Measurements from ENCODE around the gene METTL26. TPM values are rescaled to one million over a fixed set of nuclear protein-coding genes. Genes with fewer than 3 reads are reported as not detected.

Gene METTL26
- total RNA-seq (2014; rRNA removed; shearing (Covaris generic)): 84.3 and 106 TPM in 2 replicates
- polyA plus RNA-seq (2014; cell fraction: nucleus; rRNA removed): 185 and 243 TPM in 2 replicates

DNA sequence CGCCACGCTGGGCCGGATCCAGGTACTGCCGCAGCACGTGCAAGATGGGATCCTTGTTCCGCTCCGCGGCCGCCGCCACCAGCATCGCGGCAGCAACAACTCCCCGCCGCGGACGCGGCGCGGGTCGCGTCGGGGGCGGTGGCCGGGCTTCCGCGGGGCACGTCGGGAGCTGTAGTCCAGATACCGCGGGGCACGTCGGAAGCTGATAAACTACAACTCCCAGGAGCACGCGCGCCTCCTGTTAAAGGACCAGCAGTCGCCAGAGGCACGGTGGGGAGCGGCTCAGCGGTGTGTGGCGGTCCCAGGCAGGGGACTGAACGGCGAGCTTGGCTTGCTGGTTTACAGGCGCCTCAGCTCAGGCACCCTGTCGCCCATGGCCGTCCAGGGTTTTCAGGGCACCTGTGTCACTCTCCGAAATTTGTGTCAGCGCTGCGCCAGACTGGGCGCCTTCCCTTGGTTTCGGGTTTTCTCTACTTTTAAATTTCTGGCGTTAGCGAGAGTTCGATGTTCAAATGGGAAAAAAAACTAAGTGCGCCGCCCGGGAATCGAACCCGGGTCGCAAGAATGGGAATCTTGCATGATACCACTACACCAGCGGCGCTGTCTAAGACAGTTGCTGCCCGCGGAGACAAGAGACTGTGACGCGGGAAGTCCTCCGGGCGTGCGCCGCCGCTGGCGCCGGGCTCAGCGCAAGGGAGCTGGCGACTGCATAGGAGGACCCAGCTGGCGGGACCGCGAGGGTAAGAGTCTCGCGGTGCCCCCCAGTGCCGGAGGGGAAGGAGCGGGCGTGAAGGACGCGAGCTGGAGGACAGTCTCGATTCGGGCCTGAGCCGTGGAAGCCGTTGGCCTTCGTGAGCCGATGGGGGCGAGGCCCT lies at the start of gene METTL26:
Gene METTL26, minus strand, starts transcription at position 100 of the 875 bp plus-strand sequence. Its CDS starts 15 bp downstream, at position 85.
- DNase-seq (ENCODE audit: extremely low read depth, low read depth): peak; percentile 94

DNA sequence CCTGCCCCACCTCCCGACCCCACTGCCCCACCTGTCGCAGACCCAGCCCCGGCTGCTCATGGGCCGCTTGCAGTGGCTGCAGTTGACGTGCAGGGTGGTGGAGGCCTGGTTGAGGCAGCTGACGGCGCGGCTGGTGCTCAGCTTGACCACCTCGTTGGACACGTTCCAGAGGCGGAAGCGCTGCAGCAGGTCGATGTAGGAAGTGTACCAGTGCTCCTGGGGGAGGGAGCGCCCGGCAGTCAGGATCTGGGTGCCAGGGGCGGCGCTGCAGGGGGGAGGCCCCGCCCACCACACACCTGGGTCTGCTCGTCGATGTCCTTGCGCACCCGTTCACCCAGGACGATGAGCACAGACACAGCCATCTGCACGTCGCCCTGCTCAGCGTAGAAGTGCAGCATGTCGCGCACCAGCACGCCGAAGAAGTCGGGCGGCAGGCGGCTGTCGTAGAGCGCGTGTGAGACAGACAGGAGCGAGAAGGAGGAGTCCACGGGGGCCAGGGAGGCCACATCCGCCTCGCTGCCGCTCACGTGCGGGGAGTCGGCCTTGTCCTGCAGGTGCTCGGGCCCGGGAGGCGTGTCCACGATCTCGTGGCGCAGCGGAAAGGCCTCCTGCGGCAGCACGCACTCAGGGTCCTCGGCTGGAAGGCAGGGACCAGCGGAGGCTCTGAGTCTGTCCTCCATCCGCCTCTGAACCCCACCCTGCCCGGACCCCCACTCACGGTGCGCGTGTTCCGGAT lies 49.0 kb upstream of the METTL26 start:
- DNase-seq (ENCODE audit: extremely low read depth, low read depth): no peak

DNA sequence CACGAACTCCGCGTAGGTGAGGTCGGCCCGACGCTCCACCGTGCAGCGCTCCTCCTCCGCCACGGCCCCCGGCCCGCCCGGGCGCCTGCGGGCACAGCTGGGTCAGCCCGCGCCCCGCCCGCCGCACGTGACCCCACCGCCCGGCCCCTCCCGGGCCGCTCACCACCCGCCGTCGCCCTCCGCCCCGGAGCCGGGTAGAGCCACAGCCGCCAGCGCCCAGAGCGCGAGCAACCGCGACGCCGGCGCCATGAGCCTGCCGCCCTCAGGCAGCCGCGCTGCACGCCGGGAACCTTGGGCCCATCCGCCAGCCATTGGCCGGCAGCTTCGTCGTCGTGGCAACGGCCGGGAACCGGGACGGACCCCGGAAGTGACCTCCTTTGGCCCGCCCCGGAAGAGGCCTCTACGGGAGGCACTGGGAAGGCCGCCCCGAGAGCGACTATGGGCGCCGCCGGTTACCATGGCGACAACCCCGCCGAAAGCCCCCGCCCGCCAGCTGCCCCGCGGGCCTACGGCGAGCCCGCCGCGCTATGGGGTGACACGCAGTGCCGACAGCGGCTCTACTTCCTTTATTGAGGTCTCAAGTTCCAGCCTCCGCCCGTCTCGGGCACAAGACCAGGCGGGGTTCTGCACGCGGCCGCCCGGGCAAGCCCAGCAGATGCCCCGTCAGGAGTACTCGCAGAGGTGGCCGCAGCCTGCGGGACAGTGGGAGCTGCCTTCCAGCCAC lies 48.1 kb upstream of the METTL26 start, which contains the start of gene JMJD8:
Gene JMJD8, minus strand, starts transcription at position 264 of the 724 bp plus-strand sequence. Its CDS starts 15 bp downstream, at position 249.
- DNase-seq (ENCODE audit: extremely low read depth, low read depth): peak; percentile 95

DNA sequence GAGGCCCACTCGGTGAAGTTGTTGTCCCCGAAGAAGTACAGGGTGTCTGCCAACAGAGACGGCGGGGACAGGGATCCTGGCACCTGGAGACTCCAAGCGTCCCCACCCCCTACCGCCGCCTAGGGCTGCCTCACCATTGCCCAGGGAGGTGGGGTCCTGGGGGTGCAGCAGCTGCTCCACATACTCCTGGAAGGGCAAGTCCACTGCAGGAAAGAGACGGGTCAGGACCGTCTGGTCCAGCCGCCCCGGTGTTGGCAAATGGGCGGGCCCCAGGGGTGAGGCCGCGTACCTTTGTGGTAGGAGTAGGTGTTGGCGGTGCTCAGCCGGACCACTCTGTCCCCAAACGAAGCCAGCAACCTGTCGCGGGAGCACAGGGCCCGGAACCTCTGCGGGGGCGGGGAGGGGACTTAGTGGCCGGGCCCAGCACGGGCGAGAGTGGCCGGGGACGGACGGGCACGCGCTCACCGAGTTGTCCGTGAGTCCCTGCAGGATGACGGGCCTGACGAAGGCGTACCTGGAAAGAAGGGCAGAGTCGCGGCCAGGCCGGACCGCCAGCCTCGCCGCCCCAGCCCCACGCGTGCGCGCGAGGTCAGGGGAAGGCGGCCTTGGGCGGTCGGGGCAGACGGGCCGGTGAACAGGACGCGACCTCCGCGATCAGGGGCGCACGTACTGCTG lies 47.4 kb upstream of the METTL26 start:
- DNase-seq (ENCODE audit: extremely low read depth, low read depth): no peak

DNA sequence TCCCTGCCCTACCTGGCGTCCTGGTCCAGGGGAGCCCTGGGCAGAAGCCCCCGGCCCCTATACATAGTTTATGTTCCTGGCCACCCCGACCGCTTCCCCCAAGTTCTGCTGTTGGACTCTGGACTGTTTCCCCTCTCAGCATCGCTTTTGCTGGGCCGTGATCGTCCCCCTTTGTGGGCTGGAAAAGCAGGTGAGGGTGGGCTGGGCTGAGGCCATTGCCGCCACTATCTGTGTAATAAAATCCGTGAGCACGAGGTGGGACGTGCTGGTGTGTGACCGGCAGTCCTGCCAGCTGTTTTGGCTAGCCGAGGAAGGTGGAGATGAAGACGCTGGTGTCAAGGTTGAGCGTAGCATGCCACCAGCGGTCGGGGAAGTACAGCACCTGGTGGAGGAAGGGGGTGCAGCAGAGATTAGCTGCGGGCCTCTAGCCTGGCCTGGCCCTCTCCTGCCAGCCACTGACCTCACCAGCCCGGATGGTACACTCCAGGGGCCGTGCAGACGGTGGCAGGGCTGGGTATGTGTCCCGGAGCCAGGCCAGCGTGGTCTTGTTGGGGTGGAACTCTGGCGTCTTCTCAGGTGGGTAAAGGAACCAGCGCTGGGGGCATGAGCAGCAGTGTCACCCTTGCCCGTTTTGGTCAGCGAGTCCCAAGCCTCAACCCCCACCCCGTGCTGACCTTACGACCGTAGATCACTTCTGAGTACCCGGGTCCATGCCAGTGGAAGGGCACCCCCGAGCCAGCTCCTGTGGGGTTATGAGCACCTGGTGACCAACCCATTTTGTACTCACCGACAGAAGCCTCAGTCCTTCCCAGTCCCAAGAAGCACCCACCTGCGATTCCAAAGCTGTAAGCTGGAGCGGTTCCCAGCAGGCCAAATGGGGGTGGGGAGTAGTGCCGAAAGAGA lies 46.6 kb upstream of the METTL26 start:
- no peak for DNase-seq (ENCODE audit: extremely low read depth, low read depth)

DNA sequence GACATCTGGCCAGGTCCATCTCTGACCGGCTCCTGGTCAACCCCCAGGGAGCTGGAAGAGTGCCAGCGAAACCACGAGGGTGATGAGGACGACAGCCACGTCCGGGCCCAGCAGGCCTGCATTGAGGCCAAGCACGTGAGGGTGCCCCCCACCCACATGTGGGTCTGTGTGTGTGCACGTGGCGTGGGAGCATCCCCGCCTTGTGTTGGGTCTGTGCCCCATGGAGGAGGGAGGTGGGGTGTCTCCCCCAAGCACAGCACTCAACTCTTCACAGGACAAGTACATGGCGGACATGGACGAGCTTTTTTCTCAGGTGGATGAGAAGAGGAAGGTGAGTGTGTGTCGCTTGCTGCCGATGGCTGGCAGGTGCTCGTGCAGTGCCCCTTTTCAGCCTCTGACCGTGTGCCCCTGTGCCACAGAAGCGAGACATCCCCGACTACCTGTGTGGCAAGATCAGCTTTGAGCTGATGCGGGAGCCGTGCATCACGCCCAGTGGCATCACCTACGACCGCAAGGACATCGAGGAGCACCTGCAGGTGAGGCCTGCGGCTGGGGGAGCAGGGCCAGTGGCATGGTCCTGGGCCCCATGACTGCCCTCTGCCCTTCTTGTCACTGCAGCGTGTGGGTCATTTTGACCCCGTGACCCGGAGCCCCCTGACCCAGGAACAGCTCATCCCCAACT lies 45.8 kb upstream of the METTL26 start:
- DNase-seq (ENCODE audit: extremely low read depth, low read depth): no peak

DNA sequence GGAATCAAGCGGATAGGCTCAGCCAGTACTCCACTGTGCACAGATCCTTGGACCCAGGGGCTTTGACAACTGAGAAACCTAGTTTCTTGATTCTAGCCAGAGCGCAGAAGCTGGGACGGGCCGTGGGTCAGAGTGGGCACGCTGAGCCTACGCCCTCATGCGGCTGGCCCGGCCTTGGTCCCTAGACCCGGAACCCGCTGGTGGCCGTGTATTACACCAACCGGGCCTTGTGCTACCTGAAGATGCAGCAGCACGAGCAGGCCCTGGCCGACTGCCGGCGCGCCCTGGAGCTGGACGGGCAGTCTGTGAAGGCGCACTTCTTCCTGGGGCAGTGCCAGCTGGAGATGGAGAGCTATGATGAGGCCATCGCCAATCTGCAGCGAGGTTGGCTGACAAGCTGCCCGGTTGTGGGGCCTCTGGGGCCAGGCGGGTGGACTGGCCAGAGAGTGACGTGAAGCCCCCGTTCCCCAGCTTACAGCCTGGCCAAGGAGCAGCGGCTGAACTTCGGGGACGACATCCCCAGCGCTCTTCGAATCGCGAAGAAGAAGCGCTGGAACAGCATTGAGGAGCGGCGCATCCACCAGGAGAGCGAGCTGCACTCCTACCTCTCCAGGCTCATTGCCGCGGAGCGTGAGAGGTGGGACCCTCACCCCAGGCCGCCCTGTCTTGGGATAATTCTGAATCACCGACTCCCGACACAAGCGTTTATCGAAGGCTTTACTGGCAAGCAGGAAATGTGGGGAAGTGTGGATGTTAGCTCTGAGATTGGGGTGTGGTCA lies 45.1 kb upstream of the METTL26 start:
- DNase-seq (ENCODE audit: extremely low read depth, low read depth): no peak

DNA sequence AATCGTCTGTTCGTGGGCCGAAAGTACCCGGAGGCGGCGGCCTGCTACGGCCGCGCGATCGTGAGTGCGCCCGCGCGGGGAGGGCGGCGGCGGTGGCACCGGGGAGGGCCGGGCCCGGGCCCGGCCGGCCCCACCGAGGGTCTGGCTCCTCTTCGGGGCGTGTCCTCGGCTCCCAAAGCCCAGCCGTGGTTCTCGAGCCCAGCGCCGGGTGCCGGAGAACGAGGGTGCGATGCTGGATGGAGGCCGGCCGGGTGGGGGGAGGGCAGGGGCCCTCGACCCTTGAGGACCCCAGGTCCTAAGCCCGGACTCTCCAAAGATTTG lies 44.5 kb upstream of the METTL26 start:
- DNase-seq (ENCODE audit: extremely low read depth, low read depth): no peak

DNA sequence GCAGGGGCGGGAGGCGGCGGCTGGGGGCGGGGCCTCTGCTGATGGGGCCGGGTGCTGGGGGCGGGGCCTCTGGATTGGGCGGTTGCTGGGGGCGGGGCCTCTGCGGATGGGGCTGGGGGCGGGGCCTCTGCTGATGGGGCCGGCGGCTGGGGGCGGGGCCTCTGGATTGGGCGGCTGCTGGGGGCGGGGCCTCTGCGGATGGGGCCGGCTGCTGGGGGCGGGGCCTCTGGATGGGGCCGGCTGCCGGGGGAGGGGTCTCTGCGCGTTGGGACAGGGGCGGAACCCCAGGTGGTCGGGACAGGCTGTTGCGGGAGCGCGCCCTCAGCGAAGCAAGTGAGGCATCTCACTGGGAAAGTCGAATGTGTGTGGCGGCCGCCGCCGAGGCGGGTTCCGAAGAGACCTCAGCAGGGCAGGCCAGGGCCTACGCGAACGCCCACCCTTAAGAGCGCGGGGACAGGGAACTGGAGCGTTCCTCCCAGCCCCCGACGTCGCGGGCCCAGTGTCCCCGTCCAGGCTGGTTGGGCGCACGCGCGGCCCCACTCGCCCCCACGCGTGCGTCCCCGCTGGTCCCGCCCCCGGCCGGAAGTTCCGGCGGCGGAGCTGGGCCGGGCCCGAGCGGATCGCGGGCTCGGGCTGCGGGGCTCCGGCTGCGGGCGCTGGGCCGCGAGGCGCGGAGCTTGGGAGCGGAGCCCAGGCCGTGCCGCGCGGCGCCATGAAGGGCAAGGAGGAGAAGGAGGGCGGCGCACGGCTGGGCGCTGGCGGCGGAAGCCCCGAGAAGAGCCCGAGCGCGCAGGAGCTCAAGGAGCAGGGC lies 43.9 kb upstream of the METTL26 start, which contains the start of gene STUB1:
Gene STUB1, plus strand, starts transcription at position 597 of the 811 bp plus-strand sequence. Its CDS starts 116 bp downstream, at position 713.
- DNase-seq (ENCODE audit: extremely low read depth, low read depth): peak; percentile 86

DNA sequence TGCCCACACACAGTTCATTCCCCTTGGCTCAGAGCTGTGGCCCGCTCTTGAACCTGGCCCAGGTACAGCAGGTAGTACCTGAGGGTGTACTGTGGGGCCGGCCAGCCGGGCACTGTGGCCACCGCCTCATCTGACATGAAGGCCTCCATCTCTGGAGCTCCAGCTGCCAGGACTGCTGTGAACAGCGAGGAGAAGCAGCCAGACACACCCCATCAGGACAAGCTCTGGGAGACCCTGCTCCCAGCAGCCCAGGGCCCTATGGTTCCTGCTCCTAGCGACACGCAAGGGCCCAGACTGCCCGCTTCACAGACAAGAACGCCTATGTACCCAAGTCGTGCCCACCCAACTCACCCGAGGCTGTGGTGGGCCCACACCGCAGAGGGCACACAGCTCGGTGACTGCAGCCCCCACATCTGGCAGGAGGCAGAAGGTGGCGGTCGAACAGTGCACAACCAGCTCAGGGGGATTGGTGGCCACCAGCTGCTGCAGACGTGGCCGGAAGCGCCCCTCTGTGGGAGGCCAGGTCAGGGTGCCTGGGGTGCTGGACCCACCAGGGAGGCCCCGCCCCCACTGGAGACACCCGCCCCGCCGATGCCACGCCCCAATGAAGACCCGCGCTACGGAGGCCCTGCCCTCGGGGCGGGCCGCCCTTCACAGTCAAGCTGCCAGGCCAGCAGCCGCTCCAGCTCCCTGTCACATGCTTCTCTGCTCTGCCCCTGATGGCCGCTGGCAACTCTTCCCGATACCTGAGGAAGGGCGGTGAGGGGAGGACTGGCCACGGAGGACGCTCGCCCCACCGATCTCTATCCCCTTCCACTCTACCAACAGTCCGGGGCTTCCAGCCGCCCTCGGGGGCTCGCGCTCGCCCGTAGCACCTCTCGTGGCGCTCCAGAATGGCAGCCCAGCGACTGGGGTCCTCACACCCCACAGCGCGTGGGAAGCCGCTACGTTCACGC lies 43.0 kb upstream of the METTL26 start:
- DNase-seq (ENCODE audit: extremely low read depth, low read depth): no peak

DNA sequence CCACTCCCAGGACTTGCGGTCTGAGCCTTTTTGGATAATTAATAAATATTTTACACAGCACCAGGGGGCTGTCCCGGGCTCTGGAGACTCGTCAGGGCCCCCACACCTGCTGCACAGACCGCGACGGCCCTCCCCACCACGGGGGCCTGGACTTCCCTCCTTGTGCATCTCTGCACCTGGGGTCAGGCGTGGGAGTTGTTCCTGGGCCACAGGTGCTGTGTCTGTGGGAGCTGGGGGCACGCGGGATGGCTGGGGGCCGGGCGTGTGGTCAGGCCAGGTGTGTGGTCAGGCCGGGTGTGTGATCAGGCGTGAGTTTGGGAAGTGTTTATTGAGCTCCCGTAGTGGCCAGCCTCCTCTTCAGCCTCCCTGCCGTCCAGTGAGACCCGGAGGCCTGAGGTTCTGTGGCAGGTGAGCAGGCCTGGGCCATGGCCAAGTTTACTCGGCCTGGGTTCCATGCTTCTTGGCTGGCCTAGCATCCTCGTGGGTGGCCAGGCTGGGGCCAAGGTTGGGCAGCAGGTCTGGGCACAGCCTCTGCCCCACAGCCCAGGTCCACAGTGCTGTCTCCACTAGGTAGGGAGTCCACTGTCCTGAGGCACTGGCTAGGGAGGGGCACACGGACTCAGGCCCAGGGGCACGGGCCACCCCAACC lies 42.2 kb upstream of the METTL26 start:
- DNase-seq (ENCODE audit: extremely low read depth, low read depth): no peak

DNA sequence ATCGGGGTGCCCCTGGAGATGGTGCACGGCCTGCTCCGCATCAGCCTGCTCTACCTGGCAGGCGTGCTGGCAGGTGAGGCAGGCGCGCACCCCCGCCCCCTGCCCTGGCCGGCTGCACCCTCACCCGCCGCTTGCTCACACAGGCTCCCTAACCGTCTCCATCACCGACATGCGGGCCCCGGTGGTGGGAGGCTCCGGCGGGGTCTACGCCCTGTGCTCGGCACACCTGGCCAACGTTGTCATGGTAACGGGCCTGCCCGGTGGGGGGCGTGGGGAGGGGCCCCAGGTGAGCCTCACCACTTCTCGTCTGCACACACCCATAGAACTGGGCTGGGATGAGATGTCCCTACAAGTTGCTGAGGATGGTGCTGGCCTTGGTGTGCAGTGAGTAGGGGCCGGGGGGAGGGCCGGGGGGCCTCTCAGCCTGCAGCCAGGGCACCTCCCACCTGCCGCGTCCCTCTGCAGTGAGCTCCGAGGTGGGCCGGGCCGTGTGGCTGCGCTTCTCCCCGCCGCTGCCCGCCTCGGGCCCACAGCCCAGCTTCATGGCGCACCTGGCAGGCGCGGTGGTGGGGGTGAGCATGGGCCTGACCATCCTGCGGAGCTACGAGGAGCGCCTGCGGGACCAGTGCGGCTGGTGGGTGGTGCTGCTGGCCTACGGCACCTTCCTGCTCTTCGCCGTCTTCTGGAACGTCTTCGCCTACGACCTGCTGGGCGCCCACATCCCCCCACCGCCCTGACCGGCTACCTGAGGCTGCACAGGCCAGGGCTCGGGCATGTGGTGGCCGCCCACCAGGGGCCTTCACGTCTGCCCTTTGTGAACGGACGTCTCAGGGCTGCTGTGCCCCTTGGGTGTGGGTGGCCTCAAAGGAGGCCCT lies 41.4 kb upstream of the METTL26 start:
- no peak for DNase-seq (ENCODE audit: extremely low read depth, low read depth)

DNA sequence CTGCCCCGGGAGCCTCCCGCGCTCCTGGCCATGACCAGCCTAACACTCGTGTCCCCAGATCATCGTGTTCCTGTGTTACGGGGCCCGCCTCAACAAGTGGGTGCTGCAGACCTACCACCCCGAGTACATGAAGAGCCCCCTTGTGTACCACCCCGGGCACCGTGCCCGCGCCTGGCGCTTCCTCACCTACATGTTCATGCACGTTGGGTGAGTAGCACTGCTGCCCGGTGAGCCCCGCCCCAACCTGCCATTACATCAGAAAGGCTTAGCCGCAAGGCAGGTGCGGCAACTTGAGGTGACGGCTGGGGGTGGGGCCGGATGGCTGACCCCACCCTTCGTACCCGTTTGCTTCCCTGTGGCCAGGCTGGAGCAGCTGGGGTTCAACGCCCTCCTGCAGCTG lies 40.8 kb upstream of the METTL26 start:
- DNase-seq (ENCODE audit: extremely low read depth, low read depth): no peak

DNA sequence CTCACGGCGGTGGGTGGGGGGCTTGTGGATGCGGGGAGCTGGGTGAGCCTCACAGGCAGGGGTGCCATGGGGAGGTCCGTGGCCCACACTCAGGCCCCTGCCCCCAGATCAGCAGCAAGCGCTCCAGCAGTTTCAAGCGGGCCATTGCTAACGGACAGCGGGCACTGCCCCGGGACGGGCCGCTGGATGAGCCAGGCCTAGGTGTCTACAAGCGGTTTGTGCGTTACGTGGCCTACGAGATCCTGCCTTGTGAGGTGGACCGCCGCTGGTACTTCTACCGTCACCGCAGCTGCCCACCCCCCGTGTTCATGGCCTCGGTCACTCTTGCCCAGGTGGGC lies 40.4 kb upstream of the METTL26 start:
- no peak for DNase-seq (ENCODE audit: extremely low read depth, low read depth)
